OCI-LY3 (cell line): ENCODE data around the gene LPP.
A peak's percentile ranks its signal among the peaks of the same experiment; 100 is the strongest.

Experiments used
- H2AFZ ChIP-seq: fragments of 200-600, 300-600 bp; shearing (Covaris generic); 2 replicates; pipeline ENCODE4 v1.6.0; 2014; ENCODE audit warnings: antibody characterized with exemption, low read depth, low read length
- H3K27ac ChIP-seq: fragments of 200-600, 300-600 bp; sonication (generic); 2 replicates; pipeline ENCODE4 v1.5.1; 2014; ENCODE audit warnings: mild to moderate bottlenecking, low read length, moderate library complexity, mixed read lengths
- H3K27me3 ChIP-seq: fragments of 200-600, 300-600 bp; sonication (generic); 2 replicates; pipeline ENCODE4 v1.6.1; 2014; ENCODE audit warnings: low read depth, low read length, mixed read lengths
- H3K36me3 ChIP-seq: fragments of 200-600, 300-600 bp; sonication (generic); replicated peaks from 2 replicates; pipeline ENCODE3; 2014; ENCODE audit warnings: low read depth, low read length, mixed read lengths
- H3K4me1 ChIP-seq: fragments of 300-600, 200-600 bp; sonication (generic); 2 replicates; pipeline ENCODE4 v1.6.1; 2014; ENCODE audit warnings: low read length, mixed read lengths
- H3K4me2 ChIP-seq: fragments of 200-600, 300-600 bp; sonication (generic); 2 replicates; pipeline ENCODE4 v1.6.1; 2014; ENCODE audit warnings: low read length, mixed read lengths
- H3K4me3 ChIP-seq: fragments of 300-600, 200-600 bp; sonication (generic); 2 replicates; pipeline ENCODE4 v1.5.1; 2014; ENCODE audit warnings: antibody characterized with exemption, mild to moderate bottlenecking, low read length, moderate library complexity
- H3K79me2 ChIP-seq: fragments of 300-600, 200-600 bp; shearing (Covaris generic); 2 replicates; pipeline ENCODE4 v1.6.1; 2014; ENCODE audit warnings: mild to moderate bottlenecking, low read length, mixed read lengths
- H3K9ac ChIP-seq: fragments of 300-600, 200-600 bp; shearing (Covaris generic); 2 replicates; pipeline ENCODE4 v1.6.0; 2014; ENCODE audit warnings: mild to moderate bottlenecking, low read length, moderate library complexity
- H3K9me3 ChIP-seq: fragments of 200-600, 300-600 bp; shearing (Covaris generic); 2 replicates; pipeline ENCODE4 v1.6.1; 2014; ENCODE audit warnings: low read length, mixed read lengths; ENCODE audit not compliant: insufficient read depth
- H4K20me1 ChIP-seq: fragments of 200-600, 300-600 bp; sonication (generic); 2 replicates; pipeline ENCODE4 v1.6.1; 2016; ENCODE audit warnings: low read length, mixed read lengths; ENCODE audit not compliant: insufficient read depth
- EZH2phosphoT487 ChIP-seq: fragments of 200-600 bp; shearing (Covaris generic); IDR thresholded peaks from 2 replicates; pipeline ENCODE4 v1.6.1; 2018; ENCODE audit warnings: antibody characterized with exemption, mixed run types, low read depth
- TF ChIP-seq, protein P1 (sequence below): fragments of 200-600, 300-600 bp; sonication (generic); IDR thresholded peaks from 2 replicates; pipeline ENCODE4 v1.5.1; 2014; ENCODE audit warnings: antibody characterized with exemption, low read length, low read depth

Gene LPP

DNA sequence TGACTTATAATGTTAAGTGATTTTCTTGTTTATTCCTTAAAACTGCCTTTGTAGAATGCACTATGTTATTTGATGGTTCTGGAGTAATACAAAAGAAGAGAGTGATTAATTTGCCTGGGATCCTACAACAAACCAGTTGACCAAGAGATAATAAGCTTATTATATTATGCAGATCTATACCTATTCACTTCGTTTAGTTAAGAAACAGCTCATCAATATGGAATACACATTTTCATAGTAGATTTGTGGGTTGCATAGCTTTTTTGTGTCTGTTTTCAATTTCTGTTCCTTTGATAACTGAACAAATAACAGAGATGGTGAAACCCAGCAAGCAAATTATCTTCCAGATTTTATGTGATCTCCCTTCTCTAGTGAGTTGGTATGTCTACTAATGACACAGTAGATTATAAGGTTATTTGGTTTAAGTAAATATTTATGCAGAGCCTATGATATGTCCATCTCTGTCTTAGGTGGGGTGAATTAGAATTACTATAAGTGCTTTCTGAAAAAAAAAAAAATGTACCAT, 574.5 kb downstream of the LPP start:
- Histone ChIP-seq H4K20me1 (no peaks in the 10 kb centered on the region), H3K9ac (peak overlapping the region; percentile 51), H3K9me3 (no peaks in the 10 kb centered on the region), H3K27ac (peak overlapping the region; percentile 85), H3K36me3 (no peaks in the 10 kb centered on the region), H2AFZ (no peak overlapping the region), H3K27me3 (no peaks in the 10 kb centered on the region), H3K4me3 (no peak overlapping the region), H3K4me2 (peak overlapping the region; percentile 56; the same call in 1 of the 2 replicates), H3K4me1 (peaks cover 66% of the 10 kb centered on the region), H3K79me2 (no peaks in the 10 kb centered on the region)
- TF ChIP-seq EZH2phosphoT487: no peak
- TF ChIP-seq, protein P1, sequence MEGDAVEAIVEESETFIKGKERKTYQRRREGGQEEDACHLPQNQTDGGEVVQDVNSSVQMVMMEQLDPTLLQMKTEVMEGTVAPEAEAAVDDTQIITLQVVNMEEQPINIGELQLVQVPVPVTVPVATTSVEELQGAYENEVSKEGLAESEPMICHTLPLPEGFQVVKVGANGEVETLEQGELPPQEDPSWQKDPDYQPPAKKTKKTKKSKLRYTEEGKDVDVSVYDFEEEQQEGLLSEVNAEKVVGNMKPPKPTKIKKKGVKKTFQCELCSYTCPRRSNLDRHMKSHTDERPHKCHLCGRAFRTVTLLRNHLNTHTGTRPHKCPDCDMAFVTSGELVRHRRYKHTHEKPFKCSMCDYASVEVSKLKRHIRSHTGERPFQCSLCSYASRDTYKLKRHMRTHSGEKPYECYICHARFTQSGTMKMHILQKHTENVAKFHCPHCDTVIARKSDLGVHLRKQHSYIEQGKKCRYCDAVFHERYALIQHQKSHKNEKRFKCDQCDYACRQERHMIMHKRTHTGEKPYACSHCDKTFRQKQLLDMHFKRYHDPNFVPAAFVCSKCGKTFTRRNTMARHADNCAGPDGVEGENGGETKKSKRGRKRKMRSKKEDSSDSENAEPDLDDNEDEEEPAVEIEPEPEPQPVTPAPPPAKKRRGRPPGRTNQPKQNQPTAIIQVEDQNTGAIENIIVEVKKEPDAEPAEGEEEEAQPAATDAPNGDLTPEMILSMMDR: no peak

- no peaks in the 10 kb centered on the region for H4K20me1 ChIP-seq
- no peaks in the 10 kb centered on the region for H3K79me2 ChIP-seq
- no peaks in the 10 kb centered on the region for H3K36me3 ChIP-seq
- H3K27me3 ChIP-seq: no peaks in the 10 kb centered on the region
- H2AFZ ChIP-seq: no peak overlapping the region
- peak overlapping the region; percentile 12; the same call in 1 of the 2 replicates for H3K4me2 ChIP-seq
- peak overlapping the region; percentile 85 for H3K27ac ChIP-seq
- H3K4me3 ChIP-seq: no peak overlapping the region
- H3K4me1 ChIP-seq: peaks cover 56% of the 10 kb centered on the region
- TF ChIP-seq, protein P1: no peak
- no peak for TF ChIP-seq EZH2phosphoT487
- no peaks in the 10 kb centered on the region for H3K9me3 ChIP-seq
- no peak overlapping the region for H3K9ac ChIP-seq
Observed at GRCh38 chr3:188729422-188729821, 575.5 kb downstream of the LPP start.

DNA sequence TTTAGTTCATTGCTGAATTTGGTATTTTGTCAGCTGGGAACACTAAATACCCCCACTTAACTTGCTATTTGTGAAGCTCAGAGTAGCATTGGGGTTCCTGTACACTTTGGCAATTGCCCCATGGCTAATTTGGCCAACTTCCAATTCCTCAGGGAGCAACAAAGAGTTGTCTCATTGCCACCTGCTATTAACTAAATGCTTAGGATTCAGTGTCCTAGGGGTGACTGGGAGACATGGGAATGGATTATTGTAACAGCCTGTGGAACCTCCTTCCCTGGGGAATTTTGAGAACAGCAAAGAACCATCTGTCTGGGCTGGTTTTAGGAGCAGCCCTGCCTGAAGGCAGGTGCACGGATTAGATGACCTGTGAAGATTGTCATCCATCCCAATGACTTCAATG, 580.4 kb downstream of the LPP start:
- no peaks in the 10 kb centered on the region for H3K27me3 ChIP-seq
- no peaks in the 10 kb centered on the region for H3K36me3 ChIP-seq
- H4K20me1 ChIP-seq: no peaks in the 10 kb centered on the region
- TF ChIP-seq EZH2phosphoT487: no peak
- TF ChIP-seq, protein P1: no peak
- no peak overlapping the region for H3K9ac ChIP-seq
- no peak overlapping the region for H3K27ac ChIP-seq
- H3K4me2 ChIP-seq: no peak overlapping the region
- no peaks in the 10 kb centered on the region for H3K79me2 ChIP-seq
- peaks cover 12% of the 10 kb centered on the region for H3K4me1 ChIP-seq
- H3K9me3 ChIP-seq: no peaks in the 10 kb centered on the region
- no peak overlapping the region for H3K4me3 ChIP-seq
- H2AFZ ChIP-seq: no peak overlapping the region

DNA sequence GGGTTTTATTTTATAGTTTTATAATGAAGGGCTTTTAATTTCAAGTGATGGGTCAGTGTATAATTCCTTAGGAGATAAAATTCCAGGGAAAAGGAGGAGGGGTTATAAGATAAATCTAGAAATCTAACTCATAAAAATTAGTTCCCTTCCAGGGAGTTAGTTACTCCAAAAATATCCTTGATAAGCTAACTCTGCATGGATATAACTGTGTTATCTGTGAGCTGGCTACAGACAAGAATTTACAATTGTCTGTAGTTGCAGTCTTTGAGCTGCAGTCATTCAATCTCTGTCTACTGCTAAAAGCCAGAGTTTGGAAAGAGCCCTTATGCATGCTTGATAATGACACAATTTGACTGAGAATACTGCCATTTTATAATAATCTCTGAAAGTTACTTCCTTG, 585.6 kb downstream of the LPP start:
- Histone ChIP-seq H4K20me1 (no peaks in the 10 kb centered on the region), H3K27me3 (no peaks in the 10 kb centered on the region), H3K9ac (no peak overlapping the region), H3K9me3 (no peaks in the 10 kb centered on the region), H3K27ac (no peak overlapping the region), H3K4me3 (no peak overlapping the region), H3K79me2 (no peaks in the 10 kb centered on the region), H3K36me3 (peaks cover 8% of the 10 kb centered on the region), H2AFZ (no peak overlapping the region), H3K4me2 (no peak overlapping the region), H3K4me1 (peaks cover 6% of the 10 kb centered on the region)
- TF ChIP-seq, protein P1: no peak
- no peak for TF ChIP-seq EZH2phosphoT487
